GM19193 (cell line): ENCODE data around the gene LMTK2.

Experiments used
- POLR2A ChIP-seq: IDR thresholded peaks from 4 replicates; pipeline ENCODE4 v1.6.1; 2011; ENCODE audit not compliant: insufficient read depth, insufficient read length; ENCODE audit errors: extremely low read depth

LMTK2 gene

DNA sequence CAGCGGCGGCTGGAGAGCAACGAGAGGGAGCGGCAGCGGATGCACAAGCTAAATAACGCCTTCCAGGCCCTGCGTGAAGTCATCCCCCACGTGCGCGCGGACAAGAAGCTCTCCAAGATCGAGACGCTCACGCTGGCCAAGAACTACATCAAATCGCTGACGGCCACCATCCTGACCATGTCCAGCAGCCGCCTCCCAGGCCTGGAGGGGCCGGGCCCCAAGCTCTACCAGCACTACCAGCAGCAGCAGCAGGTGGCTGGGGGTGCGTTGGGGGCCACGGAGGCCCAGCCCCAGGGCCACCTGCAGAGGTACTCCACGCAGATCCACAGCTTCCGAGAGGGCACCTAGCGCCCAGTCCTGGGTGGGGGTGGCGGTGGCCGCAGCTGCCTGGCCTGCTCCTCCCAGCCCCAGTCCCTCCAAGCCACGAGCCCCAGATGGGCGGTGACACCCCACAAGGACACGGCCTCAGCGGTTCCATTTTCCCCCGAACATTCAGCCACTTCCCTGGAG is 105.9 kb downstream of the LMTK2 start:
- TF ChIP-seq POLR2A: no peak

DNA sequence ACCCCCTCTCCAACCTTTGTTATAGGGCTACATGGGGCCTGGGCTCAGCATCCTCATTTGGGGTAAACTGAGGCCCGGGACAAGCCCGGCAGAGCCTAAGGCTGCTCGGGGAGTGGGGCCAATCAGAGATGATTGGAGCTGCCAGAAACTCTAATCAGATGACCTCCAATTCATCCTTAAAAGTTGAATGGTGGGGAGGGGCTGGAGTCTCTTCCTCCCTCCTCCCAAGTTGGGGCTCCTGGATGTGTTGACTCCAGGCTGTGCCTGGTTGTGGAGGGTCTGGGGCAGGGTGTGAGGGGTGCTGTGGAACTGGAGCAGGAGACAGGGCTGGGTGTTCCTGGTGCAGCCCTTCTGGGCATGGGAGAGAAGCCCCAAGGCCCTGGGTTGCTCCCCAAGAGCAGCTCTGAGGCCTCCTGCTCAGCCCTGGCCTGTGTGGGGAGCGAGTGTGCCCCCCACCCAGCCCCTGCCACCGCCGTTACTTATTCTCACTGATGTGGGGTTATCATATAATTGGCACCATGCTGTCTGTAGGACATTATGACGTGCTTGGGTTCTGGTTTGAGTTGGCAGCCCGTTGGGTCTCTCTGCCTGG is 106.7 kb downstream of the LMTK2 start:
- no peak for TF ChIP-seq POLR2A

DNA sequence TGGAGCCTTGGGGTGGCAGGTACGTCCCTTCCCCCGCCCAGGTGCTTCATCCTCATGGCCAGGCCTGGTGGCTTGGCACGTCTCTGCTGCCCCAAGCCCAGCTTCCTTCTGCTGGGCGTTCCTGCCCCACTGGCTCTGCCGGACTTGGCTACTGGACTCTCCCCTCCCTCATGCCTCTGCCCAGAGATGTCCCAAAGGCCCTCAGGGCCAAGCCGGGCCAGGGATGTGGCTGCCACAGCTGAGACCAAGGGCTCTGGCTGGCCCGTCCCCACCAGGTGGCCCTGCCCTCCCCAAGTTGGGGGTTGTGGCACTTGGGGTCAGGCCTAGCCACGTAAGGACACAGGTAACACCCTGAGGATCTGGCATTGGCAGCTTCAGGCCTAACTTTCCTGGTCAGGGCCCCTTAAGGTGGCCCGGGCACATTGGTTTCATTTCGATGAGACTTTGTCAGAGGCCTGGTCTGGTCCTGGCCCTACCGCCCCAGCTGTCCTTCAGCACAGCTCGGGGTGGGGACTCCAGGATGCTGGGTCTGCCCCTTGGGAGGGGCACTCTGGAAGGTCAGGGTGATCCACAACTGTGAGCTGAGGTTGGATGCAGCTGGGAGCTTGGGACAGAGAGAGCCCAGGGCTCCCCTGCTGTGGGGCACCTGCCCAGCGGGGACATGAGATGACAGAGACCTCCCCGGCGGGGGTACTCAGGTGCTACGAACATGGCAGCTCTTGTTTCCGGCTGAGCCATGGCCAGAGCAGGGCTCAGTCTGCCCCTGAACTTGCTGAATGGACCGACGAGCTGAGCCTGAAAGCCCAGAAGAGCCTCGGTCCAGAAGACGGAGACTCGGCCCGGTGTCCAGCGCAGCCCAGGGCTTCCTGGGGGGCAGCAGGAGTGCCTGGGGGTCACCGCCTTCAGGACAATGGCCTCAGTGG is 107.5 kb downstream of the LMTK2 start:
- no peak for TF ChIP-seq POLR2A

DNA sequence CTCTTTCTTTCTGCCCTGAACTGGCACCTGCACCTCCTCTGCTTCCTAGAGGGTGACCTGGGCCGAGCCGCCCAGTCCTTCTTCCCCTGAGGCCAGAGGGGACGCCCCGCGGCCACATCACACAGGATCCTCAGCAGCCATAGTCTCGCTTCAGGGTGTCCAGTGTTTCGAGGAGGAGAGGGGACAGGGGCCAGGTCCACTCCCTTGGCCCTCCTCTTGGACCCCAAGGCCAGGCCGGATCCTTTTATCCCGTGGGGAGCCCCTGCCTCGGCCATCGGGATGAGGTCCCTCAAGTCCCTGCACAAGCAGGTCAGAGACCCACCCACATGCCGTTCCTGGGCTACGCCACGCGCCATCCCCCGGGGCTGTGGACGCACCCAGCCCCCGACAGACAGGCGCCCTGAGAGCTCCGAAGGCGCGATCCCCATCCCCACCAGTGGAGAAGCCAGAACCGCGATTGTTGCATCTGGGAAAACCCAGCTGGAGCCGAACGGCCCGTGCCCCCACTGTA is 108.2 kb downstream of the LMTK2 start:
- TF ChIP-seq POLR2A: no peak

DNA sequence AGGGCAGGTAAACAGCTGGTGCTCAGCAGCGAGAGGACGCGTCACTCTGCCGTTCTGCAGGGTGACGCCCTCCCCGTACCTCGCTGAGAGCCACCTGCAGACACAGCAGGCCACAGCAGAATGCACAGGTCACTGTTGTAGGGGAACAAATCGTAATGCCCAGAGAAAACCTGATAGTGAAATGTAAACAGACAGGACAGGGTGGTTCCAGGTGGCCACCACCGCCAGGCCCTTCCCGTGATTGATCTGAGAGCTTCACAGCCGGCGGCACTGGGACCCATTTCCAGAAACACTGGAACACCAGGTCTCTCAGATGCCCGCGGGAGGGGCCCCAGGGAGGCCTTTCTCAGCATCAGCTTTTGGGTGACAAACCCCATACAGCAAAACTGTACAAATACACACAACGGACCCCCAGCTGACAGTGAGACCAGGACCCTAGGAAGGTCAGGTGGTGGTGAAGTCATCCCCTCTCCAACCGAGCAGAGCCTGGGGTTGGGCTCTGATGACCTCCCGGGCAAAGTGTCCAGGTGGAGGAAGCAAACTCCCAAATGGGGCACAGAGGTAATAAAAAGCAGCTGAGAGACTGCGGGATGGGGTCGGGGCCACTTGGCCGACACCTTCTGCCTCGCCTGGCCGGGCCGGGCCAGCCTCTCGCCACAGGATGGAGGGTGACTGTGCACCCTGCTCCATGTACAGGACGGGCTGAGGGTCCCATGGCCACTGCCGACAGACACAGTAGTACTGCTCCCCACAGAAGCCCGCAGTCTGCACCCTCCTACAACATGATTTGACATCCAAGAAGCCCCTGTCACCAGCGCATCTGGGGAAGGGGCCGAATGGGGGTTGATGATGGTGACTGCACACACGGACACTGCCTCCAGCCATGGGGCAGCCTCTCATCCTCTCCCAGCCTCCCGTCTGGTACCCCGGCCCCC is 109.2 kb downstream of the LMTK2 start:
- no peak for TF ChIP-seq POLR2A

DNA sequence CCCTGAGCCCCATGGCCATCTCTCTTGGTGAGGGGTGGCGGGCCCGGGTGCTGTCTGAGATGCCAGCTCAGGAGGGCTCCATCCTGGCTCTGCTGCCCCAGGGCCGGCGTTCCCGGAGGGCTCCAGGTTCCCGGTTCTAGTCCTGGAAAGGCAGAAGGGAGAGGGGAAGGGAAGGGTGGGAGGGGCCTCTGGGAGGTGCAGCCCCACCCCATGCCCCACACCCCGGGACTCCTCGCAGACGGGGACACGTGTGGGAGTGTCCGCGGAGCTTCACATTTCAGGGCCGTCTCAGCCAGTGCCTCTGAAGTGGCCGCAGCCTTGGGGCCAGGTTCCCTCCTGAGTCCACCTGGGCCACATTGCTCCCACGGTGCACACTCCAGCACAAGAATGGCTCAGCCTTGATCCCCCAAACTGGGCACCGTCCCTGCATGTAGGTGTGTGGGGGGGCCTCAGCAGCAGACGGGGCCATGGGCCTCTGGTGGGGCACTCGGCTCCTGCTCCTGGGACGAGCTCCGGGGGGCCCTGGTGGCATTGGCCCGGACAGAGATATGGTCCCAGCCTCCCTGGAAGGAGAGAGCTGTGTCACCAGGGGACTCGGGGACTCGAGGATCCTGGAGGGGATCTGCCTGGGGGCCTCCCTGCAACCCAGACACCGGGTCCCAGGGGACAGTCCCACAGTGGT is 110.4 kb downstream of the LMTK2 start:
- TF ChIP-seq POLR2A: no peak

DNA sequence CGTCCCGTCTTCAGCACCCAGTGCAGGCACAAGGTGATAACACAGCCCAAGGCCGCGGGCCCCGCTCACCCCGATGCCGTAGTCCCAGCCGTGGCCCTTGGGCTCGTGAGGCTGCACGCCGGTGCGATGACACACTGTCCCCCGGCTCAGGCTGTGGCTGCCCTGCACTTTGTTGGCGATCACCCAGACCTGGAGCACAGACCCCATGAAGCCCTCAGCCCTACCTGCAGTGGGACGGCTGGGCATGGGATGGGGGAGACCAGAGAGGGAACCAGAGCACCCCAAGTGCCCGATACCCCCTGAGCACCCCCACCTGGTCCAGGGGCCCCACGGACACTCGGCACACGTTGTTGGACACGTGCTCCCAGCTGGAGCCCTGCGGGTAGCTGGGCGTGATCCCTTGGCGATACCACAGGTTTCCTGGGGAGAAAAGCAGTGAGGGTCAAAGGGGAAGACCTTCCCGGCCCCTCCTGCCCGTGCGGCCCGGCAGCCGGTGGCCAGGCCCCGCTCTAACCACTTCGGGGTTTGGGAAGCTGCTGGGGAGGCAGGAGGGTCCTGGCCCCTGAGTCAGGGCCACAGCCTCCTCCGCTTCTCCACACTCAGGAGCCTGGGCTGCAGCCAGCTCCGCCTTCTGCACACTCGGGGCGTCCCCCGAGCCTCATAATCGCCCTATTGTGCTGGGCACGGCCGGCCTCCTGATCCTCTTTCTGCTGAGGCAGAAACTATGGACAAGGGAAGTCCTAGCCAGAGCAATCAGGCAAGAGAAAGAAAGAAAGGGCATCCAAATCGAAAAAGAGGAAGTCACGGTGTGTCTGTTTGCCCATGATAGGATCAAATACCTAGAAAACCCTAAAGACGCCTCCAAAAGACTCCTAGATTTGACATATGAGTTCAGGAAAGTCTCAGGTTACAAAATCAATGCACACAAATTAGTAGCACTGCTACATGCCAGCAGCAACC is 111.2 kb downstream of the LMTK2 start:
- no peak for TF ChIP-seq POLR2A

DNA sequence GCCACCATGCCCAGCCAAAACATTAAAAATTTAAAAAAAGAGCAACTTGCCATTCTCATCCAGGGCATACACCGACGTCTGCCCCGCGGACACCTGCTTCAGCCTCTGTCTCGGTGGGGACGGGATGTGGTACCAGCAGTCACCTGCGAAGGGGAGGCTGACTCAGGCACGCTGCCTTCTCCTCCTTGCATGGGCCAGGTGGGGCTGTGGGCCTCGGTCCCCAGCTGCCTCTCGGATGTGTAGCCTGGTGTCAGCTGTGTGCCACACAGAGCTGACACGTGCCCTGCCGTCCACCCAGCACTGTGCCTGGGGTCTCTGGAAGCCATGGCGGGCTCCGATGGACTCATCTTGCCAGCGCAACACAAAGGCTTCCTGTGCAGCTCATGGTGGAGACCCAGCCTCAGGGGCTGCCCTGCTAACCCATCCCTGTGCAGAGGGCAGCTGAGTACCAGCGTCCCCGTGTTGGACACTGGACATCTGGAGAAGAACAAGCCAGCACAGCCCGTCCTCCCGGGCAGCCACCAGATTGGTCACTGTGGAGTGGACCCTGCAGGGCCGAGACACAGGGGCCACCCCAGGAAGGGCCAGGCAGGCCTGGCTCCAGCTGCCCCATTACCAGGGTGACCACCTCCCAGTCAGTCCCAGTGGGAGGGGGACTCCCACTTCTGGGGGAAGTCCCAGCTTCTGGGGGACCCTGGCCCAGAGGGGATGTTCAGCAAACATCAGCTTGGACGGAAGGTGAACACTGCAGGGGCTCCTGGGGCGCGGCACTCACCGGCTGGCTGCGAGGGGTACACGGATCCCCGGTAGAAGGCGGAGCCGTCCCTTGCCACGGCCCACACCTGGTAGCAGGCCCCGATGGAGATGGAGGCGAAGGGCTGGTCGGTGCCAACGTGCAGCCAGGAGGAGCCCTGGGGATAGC is 115.2 kb downstream of the LMTK2 start:
- no peak for TF ChIP-seq POLR2A

DNA sequence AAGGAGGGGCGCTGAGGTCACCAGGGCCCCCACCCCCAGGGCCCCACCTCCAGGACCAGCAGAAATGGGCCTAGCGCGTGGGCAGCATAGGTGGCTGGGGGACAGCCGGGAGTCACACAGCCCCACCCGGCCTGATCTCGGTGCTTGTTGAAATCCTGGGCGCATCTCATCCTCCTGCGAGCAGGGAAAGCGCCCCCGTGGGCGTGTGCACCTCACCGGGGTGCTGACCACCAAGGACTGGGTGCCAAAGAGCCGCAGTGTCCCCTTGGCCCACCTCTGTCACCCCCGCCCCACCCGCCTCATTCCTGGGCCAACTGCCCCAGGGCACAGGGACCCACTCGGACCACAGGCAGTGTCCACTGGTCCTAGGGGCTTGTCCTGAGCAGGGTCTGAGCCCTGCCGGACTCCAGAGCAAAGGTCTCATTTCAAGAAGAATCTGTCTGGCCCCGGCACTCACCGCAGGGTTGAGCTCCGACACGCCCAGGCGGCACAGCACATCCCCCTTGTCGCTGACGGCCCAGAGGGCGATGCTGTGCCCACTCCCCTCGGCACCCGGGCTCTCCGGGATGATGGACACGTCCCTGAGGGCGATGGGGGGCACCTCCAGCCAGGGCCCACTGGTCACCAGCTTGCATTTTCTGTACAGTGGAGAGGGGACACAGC is 116.0 kb downstream of the LMTK2 start:
- no peak for TF ChIP-seq POLR2A

DNA sequence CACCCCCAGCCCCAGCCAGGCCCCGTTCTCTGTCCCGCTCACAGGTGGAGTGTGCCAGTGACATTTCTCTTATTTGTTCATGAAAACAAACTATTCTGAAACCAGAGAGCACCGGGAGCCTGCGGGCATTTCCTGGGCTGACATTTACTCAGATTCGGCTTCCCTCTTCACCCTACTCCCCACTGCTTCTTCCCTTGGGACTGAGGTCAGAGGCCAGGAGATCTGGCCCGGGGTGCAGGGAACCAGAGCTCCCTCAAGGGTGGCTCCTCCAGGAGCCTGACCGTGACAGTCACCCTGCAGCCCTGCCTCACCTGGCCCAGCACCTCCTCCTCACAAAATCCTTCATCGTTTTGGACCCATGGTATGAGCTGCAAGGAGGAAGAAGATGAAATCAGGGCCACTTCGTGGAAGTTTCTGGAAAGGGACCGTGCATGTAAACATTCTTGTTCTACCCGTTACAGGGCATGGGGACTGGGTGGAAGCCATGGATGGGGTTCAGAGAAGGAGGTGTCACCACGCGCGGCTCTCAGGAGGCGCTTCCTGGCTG is 116.8 kb downstream of the LMTK2 start:
- TF ChIP-seq POLR2A: no peak
